HFFc6 (cell line): ENCODE measurements around the gene ARHGEF4. TPM values are rescaled to one million over a fixed set of nuclear protein-coding genes. Genes with fewer than 3 reads are reported as not detected.

Experiments used
- DNase-seq: peaks from one replicate; pipeline ENCODE4 v3.0.0-alpha.2; 2018
- H3K27ac Mint-ChIP-seq: 2 replicates; pipeline ENCODE4 v1.8.0; 2020; ENCODE audit warnings: mild to moderate bottlenecking, mixed read lengths
- H3K27me3 Mint-ChIP-seq: 2 replicates; pipeline ENCODE4 v1.8.0; 2021; ENCODE audit warnings: mild to moderate bottlenecking, moderate library complexity, mixed read lengths; ENCODE audit not compliant: insufficient read depth
- H3K36me3 Mint-ChIP-seq: 2 replicates; pipeline ENCODE4 v1.8.0; 2021; ENCODE audit warnings: low read depth, mixed read lengths
- H3K4me1 Mint-ChIP-seq: 2 replicates; pipeline ENCODE4 v1.8.0; 2020; ENCODE audit warnings: low read depth, mixed read lengths
- H3K4me3 Mint-ChIP-seq: 2 replicates; pipeline ENCODE4 v1.8.0; 2020; ENCODE audit warnings: mild to moderate bottlenecking, moderate library complexity, mixed read lengths
- H3K9me3 Mint-ChIP-seq: 2 replicates; pipeline ENCODE4 v1.8.0; 2020; ENCODE audit warnings: mild to moderate bottlenecking, mixed read lengths
- total RNA-seq, 6 experiments: library from RNA; stranded (reverse); fragmentation: NEBNext Ultra II Directional; extraction: Animal tissue kit (Norgen Biotek cat#: 25700); gene quantifications; 2 replicates in 1 of 6; 3 replicates in 5 of 6; pipeline ENCODE4 v1.2.3, GENCODE V29; 2021
- TF ChIP-seq, protein P1 (sequence below): fragments of 200-600 bp; sonication (generic); IDR thresholded peaks from 2 replicates; pipeline ENCODE4 v1.5.0; 2021; ENCODE audit warnings: antibody characterized with exemption, mild to moderate bottlenecking

ARHGEF4 gene
- total RNA-seq, 6 experiments from 2014 or later = 0.94 to 2.2 (median 1.4) TPM

DNA sequence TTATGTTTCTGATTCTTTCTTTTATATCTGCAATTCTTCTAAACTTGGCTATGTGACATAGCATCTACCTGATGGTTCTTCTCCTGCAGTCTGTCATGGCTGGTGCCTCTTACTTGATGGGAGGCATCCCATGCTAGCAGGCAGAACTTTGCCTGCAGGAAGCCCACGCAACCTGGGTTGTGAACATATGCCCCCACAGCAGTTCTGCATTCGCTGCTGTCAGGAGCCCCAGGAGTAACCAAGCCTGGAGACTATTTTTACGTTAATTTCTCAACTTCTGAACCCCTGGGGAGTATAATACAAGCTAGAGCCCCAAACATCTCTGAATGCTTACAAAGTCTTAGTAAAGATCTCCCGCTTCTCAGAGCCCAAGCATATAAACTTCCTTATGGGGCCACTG lies 244.5 kb downstream of the ARHGEF4 start:
- H3K27ac Mint-ChIP-seq = no peak overlapping the region; the same call in 1 of the 2 replicates
- H3K4me3 Mint-ChIP-seq = no peak overlapping the region
- TF ChIP-seq, protein P1, sequence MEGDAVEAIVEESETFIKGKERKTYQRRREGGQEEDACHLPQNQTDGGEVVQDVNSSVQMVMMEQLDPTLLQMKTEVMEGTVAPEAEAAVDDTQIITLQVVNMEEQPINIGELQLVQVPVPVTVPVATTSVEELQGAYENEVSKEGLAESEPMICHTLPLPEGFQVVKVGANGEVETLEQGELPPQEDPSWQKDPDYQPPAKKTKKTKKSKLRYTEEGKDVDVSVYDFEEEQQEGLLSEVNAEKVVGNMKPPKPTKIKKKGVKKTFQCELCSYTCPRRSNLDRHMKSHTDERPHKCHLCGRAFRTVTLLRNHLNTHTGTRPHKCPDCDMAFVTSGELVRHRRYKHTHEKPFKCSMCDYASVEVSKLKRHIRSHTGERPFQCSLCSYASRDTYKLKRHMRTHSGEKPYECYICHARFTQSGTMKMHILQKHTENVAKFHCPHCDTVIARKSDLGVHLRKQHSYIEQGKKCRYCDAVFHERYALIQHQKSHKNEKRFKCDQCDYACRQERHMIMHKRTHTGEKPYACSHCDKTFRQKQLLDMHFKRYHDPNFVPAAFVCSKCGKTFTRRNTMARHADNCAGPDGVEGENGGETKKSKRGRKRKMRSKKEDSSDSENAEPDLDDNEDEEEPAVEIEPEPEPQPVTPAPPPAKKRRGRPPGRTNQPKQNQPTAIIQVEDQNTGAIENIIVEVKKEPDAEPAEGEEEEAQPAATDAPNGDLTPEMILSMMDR = no peak
- H3K36me3 Mint-ChIP-seq = peaks cover 53% of the 10 kb centered on the region
- H3K9me3 Mint-ChIP-seq = no peaks in the 10 kb centered on the region
- H3K4me1 Mint-ChIP-seq = peaks cover 11% of the 10 kb centered on the region
- no peak for DNase-seq
- H3K27me3 Mint-ChIP-seq = no peaks in the 10 kb centered on the region

DNA sequence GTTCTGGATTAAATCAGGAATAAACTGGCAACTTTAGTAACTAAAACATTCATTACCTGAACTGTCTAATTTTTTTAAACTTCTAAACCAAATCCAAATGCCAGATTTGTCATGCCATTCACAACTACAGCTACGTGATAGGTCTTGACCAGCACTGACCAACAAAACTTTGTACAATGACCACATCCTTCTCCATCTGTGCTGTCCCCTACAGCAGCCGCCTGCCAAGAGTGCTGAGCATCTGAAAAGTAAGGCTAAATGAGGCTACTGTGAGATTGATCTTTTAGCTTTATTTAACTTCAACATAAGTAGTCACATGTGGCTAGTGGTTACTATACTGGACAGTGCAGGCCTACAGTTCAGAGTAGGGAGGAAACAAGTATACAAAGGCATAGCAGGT lies 248.9 kb downstream of the ARHGEF4 start:
- TF ChIP-seq, protein P1 = no peak
- H3K36me3 Mint-ChIP-seq = peaks cover 39% of the 10 kb centered on the region
- no peak for DNase-seq
- H3K4me3 Mint-ChIP-seq = no peak overlapping the region
- peaks cover 13% of the 10 kb centered on the region for H3K4me1 Mint-ChIP-seq
- 0 out of 2 replicates have a peak overlapping the region, but pooled peaks have one; percentile 11 for H3K27ac Mint-ChIP-seq
- no peaks in the 10 kb centered on the region for H3K9me3 Mint-ChIP-seq
- H3K27me3 Mint-ChIP-seq = no peaks in the 10 kb centered on the region

DNA sequence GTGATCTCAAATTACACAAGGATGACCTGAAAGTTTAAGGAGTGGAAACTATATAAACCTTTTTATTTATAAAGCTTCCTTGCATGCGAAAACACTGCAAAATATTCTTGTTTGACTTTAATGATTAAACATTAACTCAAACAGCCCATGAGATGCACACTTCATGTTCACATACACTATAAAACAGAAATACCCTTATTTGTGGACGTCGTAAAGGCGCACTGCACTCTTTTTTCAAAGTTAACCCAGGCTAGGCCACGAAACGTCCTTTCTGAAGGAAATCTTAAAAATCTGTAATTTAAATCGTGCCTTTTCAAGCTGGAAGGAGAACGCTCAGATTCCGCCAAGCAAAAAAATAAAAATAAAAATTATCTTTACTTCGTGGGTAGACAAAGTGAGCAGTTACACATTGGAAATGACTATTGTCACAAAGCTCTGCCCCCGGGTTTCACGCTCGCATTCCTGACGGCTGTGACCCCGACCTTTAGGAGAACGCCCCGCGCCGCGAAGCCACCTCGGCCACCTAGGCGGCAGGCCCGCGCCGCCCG lies 255.8 kb downstream of the ARHGEF4 start:
- Mint-ChIP-seq H3K27ac (peak overlapping the region; percentile 83), H3K36me3 (peaks cover 10% of the 10 kb centered on the region), H3K4me1 (peaks cover 22% of the 10 kb centered on the region), H3K4me3 (peak overlapping the region; percentile 91), H3K9me3 (no peaks in the 10 kb centered on the region), H3K27me3 (no peaks in the 10 kb centered on the region)
- DNase-seq = no peak
- TF ChIP-seq, protein P1 = no peak

DNA sequence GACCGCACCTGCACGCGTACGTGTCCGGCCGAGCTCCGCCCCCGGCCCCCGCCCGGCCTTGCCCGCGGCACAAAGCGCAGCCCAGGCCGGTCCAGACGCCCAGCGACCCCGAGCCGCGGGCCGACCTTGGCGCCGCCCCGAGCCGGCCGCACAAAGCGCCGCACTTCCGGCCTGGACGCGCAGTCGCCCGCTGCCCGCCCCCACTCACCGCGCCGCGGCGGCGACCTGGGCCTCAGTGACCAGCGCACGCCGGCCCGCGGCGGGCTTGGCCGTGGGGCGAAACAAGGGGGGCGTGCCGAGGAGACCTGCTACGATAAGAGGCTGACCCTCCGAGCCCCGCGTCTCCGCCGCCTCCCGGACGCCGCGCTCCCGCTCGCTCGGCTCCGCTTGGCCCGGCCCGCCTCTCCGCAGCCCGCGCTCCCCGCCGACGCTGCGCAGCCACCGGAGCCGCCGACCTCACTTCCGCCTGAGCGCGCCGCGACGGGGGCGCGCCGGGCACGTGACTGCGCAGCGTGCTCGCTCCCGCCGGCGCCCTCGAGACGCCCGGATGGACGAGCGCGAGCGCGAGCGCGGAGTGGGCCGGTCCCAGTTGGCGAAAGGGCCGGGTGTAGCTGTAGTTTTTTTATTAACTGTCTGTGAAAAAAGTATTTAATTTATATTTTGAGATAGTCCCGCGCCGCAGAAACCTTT lies 256.4 kb downstream of the ARHGEF4 start, which contains the start of gene FAM168B:
Gene FAM168B, minus strand, starts transcription at position 455 of the 690 bp plus-strand sequence. CDS start 10,814 bp downstream, outside the sequence.
- H3K27me3 Mint-ChIP-seq = no peaks in the 10 kb centered on the region
- H3K36me3 Mint-ChIP-seq = peaks cover 10% of the 10 kb centered on the region
- TF ChIP-seq, protein P1 = no peak
- peaks cover 22% of the 10 kb centered on the region for H3K4me1 Mint-ChIP-seq
- DNase-seq = peak; percentile 80
- peak within 1 kb of the TSS; percentile 96 for H3K4me3 Mint-ChIP-seq
- peak within 1 kb of the TSS; percentile 91 for H3K27ac Mint-ChIP-seq
- H3K9me3 Mint-ChIP-seq = no peaks in the 10 kb centered on the region

DNA sequence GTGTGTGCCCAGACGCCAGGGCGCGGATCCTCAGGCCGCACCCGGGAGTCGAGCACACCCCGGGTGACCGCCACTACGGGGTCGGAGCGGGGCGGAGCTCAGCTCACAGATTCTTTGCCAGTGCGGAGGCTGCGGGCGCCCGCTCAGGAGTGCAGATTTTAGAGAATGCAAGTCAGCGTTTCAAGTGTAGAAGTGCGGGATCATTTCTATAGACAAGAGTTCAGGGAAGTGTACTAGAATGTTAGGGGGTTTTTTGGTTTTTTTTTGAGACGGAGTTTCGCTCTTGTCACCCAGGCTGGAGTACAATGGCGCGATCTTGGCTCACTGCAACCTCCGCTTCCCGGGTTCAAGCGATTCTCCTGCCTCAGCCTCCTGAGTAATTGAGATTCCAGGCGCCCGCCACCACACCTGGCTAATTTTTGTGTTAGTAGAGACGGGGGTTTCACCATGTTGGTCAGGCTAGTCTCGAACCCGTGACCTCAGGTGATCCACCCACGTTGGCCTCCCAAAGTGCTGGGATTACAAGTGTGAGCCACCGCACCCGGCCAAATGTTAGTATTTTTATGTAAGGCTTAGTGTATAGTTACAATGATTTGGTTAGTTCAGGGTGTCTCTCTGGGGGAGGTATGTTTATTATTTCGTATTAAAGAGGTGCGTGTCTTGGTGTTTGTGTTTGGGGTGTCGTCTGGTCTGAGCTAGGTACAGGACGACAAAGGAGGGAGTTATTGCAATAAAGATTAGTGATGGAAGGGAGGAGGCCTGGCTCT lies 257.2 kb downstream of the ARHGEF4 start:
- H3K4me1 Mint-ChIP-seq = peaks cover 22% of the 10 kb centered on the region
- DNase-seq = no peak

More for the DNA sequence above, 257.2 kb downstream of the ARHGEF4 start:
- peak overlapping the region; percentile 91 for H3K27ac Mint-ChIP-seq
- H3K27me3 Mint-ChIP-seq = no peaks in the 10 kb centered on the region
- peaks cover 5% of the 10 kb centered on the region for H3K36me3 Mint-ChIP-seq
- TF ChIP-seq, protein P1 = no peak
- no peaks in the 10 kb centered on the region for H3K9me3 Mint-ChIP-seq
- peak overlapping the region; percentile 96 for H3K4me3 Mint-ChIP-seq
